ENCODE data around the gene CAPN13.

DNA sequence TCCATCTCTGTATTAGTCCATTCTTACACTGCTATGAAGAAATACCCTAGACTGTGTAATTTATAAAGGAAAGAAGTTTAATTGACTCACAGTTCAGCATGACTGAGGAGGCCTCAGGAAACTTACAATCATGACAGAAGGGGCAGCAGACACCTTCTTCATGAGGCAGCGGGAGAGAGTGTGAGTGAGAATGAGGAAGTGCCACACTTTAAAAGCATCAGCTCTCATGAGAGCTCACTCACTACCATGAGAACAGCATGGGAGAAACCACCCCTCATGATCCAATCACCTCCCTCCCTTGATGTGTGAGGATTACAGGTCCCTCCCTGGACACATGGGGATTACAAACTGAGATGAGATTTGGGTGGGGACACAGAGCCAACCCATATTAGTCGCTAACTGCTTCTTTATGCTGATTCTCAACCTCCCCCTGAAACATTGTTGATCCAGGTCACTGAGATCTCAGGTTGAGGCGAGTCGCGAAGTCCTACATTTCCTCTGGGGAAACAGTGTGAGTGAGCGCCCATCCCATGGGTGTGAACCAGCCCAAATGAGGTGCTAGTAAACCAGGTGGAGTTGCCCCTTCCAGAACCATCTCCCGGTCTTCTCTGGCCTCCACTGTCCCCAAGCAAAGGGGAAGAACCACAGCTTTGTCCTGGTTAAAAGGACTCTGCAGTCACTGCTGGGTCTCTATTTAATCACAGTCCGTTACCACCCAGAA is 123.8 kb downstream of the CAPN13 start:
- TF ChIP-seq, protein P1, sequence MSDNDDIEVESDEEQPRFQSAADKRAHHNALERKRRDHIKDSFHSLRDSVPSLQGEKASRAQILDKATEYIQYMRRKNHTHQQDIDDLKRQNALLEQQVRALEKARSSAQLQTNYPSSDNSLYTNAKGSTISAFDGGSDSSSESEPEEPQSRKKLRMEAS (IDR thresholded peaks at IDR 0.05), result no peak
- TF ChIP-seq RAD21 (IDR thresholded peaks at IDR 0.05; ENCODE audit: low read depth) (no peak), TAF1 (IDR thresholded peaks at IDR 0.05; ENCODE audit: low read depth) (no peak)
